ENCODE data around the gene ATP10A.

GRCh38 chr15:25785641-25786025 lies 77.5 kb downstream of the ATP10A start:
- TF ChIP-seq CTCF (IDR thresholded peaks at IDR 0.05), result no peak
- TF ChIP-seq POLR2A (IDR thresholded peaks at IDR 0.05), result no peak

All from adrenal gland (tissue), 5 donors.